Stimulated activated CD8-positive, alpha-beta memory T cell treated with anti-CD3 and anti-CD28 coated beads, Interleukin-2, amount 100 ng/mL, for 48 hours (primary cell): ENCODE measurements around the gene RNF31.
A peak's percentile ranks its signal among the peaks of the same experiment; 100 is the strongest.

Source experiments
- DNase-seq, 2 donors: peaks; one replicate each; pipeline ENCODE4 v3.0.0-alpha.2; 2020; ENCODE audit warnings: low read depth in 2 of 2

The RNF31 gene

DNA sequence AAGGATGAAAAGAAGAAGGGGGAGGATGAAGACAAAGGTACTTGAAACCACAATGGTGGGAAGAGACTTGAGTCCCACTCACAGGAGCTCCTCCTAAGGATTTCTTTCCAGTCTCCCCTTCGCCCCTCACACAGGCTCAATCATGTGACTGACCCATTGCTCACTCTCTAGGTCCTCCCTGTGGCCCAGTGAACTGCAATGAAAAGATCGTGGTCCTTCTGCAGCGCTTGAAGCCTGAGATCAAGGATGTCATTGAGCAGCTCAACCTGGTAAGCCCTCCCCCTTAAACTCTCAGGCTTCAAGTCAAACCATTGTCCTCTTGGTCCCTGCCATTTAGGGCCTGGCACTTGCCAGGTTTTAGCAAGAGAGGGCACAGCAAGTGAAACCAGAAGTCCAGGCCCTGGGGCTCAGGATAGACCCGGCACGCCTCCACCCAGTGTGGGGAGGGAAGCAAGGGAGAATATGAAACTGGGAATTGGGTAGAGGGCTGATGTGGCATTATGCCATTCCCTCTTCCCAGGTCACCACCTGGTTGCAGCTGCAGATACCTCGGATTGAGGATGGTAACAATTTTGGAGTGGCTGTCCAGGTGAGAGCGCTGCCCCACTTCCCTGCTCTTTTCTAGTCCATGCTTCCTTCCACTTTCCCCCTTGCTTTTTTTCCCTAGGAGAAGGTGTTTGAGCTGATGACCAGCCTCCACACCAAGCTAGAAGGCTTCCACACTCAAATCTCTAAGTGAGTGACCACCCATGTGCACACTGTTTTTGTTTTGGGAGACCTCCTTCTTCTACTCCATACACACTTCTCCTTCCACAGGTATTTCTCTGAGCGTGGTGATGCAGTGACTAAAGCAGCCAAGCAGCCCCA is 9.5 kb upstream of the RNF31 start:
- no peak for DNase-seq

GRCh38 chr14:24138396-24139271 is 8.7 kb upstream of the RNF31 start:
- no peak for DNase-seq

GRCh38 chr14:24139272-24139934 is 7.9 kb upstream of the RNF31 start:
- no peak for DNase-seq

GRCh38 chr14:24141097-24141880 is 6.0 kb upstream of the RNF31 start, which contains the start of gene EMC9:
Gene EMC9, minus strand, starts transcription at chr14:24141591. Its CDS starts 287 bp downstream, at chr14:24141304.
- peak; percentile 100 for DNase-seq

- DNase-seq = no peak
Observed at GRCh38 chr14:24143511-24143910, 3.8 kb upstream of the RNF31 start.

- no peak for DNase-seq
Observed at GRCh38 chr14:24144451-24144850, 2.8 kb upstream of the RNF31 start.

DNA sequence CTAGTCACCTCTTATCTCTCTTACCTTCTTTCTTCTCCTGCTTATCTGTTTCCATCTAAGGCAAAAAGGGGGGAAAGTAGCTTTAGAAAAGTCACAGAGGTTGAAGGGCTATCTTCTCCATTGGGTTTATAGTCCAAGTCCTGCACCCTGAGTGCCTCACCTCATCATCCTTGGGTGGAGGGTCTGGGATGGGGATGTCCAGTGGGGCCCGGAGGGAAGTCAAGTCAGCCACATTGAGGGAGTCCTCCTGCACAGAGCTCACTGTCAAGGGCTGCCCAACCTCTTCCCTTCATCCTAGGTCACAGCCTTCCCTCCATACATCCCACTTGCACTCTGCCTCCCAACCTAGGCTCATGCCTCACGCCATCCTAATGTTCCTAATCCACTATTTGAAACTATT is 2.1 kb upstream of the RNF31 start:
- no peak for DNase-seq

GRCh38 chr14:24145690-24146452 is 1.4 kb upstream of the RNF31 start:
- DNase-seq = no peak

DNA sequence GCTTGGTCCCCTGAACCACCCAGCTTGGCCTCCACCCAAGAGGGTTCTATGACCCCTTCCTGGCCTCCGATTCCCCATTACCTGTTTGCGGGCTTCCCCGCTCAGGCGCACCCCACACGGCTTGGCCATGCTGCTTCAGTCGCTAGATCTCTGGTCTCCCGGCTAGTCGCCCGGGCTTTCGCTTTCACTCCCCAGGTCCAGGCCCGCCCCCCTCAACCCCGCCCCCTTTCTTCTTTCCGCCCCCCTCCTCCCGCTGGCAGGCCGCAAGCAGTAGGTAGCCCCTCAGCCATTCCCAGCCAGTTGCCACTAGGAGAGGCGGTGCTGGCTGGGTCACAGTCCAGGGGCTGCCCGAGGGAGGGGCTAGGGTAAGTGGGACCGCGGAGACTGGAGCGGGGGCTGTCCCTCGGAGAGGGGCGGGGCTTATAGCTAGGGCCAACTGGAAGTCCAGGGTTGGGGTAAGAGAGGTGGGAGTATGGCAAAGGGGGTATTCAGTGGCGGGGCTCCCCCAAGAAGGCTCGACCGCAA is 783 bp upstream of the RNF31 start, which contains the start of gene PSME2:
Gene PSME2 (minus strand): TSS at position 158 of the 525 bp plus-strand sequence. CDS start 29 bp downstream, at position 129.
- peak; percentile 89 to 90 for DNase-seq

- no peak for DNase-seq
Observed at GRCh38 chr14:24147761-24148428, 597 bp downstream of the RNF31 start.

GRCh38 chr14:24149302-24149969 is 2.1 kb downstream of the RNF31 start:
- DNase-seq = no peak

DNA sequence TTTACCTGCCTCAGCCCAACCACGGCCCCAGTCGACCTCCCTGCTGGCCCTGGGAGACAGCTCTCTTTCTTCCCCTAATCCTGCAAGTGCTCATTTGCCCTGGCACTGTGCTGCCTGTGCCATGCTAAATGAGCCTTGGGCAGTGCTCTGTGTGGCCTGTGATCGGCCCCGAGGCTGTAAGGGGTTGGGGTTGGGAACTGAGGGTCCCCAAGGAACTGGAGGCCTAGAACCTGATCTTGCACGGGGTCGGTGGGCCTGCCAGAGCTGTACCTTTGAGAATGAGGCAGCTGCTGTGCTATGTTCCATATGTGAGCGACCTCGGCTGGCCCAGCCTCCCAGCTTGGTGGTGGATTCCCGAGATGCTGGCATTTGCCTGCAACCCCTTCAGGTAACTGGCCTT is 2.8 kb downstream of the RNF31 start:
- DNase-seq = no peak

GRCh38 chr14:24150567-24150966 is 3.3 kb downstream of the RNF31 start:
- DNase-seq = no peak

DNA sequence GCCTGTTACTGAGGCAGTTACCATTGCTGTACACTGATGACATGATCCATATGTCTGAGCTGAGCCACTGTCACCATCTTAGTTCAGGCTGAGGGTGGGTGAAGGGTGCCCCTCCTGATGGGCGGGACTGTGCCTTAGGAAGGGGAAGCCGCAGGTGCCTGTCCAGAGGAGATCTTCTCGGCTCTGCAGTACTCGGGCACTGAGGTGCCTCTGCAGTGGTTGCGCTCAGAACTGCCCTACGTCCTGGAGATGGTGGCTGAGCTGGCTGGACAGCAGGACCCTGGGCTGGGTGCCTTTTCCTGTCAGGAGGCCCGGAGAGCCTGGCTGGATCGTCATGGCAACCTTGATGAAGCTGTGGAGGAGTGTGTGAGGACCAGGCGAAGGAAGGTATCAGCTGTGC is 3.7 kb downstream of the RNF31 start:
- DNase-seq = no peak

GRCh38 chr14:24151404-24152080 is 4.2 kb downstream of the RNF31 start:
- DNase-seq = no peak

DNA sequence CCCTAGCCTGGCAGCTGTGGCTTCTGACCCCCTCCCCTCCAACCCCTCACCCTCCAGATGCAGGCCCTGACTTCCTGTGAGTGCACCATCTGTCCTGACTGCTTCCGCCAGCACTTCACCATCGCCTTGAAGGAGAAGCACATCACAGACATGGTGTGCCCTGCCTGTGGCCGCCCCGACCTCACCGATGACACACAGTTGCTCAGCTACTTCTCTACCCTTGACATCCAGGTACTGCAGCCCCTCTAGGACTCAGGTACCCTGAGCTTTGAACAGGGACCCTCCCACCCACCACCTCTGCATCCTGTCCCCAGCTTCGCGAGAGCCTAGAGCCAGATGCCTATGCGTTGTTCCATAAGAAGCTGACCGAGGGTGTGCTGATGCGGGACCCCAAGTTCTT is 7.8 kb downstream of the RNF31 start:
- DNase-seq = no peak

DNA sequence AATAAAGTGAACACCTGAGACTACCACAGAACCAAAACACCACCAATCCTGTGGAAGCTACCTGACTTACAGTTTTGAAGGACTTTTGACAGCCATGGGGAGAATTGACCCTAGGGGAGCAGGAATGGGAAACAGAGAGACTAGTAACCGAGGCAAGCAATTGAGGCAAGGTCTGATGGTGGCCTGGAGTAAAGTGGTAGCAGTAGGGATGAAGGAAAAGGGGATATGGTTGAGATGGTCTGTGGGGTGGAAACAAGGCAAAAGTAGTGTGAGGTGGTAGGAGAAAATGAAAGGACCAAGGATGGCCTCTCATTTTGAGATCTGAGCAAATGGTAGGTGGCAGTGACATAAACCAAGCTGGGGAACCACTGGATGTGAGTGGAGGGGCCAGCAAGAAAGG is 9.5 kb downstream of the RNF31 start:
- DNase-seq = no peak

DNA sequence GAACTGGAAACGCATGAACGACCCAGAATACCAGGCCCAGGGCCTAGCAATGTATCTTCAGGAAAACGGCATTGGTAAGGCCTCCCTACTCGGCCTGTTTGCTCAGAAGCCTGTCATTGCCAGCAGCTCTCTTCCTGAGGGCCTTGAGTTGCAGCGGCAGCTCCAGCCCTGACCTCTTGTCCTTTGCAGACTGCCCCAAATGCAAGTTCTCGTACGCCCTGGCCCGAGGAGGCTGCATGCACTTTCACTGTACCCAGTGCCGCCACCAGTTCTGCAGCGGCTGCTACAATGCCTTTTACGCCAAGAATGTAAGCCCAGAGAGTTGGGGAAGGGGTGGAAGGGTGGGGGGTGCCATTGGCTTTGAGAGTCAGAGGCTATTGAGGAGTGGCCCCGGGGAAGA is 10.0 kb downstream of the RNF31 start:
- DNase-seq = no peak
